ENCODE data around the gene SPRY1.

Gene SPRY1, protein sequence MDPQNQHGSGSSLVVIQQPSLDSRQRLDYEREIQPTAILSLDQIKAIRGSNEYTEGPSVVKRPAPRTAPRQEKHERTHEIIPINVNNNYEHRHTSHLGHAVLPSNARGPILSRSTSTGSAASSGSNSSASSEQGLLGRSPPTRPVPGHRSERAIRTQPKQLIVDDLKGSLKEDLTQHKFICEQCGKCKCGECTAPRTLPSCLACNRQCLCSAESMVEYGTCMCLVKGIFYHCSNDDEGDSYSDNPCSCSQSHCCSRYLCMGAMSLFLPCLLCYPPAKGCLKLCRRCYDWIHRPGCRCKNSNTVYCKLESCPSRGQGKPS

DNA sequence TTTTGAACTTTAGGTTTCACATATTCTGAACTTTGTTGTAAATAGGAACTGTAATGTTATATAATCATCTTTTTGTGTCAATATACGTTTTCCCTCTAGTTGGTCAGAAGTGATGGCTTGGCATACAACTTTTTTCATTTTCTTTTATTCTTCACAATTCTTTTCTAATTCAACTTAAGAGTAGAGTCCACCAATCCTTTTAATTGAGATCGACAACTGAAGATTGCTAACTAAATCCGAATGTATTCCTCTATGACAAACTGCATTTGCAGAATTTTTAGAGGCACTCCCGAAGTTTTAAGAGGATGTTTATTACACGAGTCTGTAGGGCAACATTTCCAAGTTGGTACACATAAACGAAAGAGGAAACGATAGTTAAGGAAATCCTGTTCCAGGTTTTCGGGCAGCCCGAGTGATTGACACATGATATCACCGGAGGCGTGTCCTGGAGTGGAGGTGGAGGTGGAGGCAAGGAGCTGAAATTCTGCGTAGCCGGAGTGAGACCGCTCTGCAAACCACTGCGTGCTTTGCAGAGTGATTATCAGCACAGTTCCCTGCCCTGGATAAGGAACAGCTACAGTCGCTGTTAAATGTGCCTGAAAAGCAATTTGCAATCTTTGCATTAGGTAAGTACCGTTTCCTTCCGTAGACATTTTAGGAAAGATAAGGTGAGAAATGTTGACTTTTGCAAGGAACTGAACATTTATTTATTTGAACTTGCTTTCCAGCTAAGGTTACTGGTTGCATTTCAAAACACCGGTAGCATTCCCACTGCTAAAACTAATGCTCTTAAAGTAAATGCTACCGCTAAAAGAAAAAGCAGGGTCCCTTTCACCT is at the start of gene SPRY1:
TSS of gene SPRY1 (plus strand) at position 489 of the 837 bp plus-strand sequence. CDS start 4,797 bp downstream, outside the sequence.
- peak; percentile 53 for DNase-seq (ENCODE audit: low read depth)

DNA sequence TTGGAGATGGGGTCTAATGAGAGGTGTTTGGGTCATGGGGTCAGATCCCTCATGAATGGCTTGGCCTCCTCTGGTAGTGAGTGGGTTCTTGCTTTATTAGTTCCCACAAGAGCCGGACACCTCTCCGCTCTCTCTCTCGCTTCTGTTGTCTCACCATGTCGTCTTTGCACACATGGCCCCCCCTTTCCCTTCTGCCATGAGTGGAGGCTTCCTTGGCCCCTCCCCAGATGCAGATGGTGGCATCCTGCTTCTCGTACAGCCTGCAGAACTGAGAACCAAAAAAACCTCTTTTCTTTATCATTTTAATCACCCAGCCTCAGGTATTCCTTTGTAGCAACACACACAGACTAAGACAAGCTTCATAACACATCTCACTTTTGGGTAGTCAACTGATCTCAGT is 49.6 kb upstream of the SPRY1 start:
- no peak for DNase-seq (ENCODE audit: low read depth)

DNA sequence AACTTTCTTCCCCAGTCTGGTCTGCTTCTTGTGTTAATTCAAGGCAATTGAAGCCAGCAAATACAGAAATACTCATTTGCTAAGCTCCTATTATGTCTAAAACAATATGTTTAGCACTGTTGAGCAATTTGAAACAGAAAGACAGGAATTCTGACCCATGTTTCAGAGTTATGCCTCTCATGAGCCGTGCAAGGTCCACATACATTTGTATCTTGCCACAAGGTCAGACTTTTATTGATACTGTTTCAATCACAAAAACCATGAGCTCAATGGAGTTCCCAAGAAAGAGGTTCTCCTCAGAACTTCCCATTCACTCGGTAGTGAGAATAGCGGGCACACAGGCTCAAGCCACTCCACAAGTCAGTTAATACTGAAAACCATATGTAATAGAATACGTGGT is 47.6 kb upstream of the SPRY1 start:
- no peak for DNase-seq (ENCODE audit: low read depth)

DNA sequence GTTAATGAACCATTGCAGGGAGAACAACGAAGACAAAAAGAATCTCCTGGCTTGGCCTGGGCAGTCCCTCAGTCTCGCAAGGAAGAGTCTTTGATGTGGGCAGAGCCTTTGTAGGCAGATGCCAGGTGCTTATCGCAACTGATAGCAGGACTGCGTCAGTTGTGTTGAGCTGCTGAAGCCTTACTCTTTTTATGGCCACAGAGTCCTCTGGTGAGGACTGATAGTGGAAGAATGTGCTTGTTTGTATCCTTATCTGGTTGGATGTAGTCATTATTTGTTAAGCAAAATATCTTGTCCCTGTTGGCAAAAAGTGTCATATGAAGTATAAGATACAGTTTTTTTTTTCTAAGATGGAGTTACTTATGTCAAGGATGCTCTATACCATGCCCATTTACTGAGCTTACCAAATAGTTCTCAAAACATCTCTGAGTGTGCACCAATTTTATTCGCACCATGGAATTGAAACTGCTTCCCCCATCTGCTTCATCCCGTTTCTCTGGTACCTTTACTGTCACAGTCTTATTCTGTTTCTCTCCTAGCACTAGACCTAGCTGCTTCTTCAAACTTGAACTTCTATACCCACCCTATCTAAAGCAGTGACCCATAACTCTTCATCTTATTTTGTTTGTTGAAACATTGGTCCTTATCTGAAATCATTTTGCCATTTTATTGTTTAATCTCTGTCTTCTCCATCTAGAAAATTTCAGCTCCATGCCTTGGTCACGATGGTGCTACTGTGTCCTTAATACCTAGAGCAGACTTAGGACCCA is 47.0 kb upstream of the SPRY1 start:
- DNase-seq (ENCODE audit: low read depth): no peak

DNA sequence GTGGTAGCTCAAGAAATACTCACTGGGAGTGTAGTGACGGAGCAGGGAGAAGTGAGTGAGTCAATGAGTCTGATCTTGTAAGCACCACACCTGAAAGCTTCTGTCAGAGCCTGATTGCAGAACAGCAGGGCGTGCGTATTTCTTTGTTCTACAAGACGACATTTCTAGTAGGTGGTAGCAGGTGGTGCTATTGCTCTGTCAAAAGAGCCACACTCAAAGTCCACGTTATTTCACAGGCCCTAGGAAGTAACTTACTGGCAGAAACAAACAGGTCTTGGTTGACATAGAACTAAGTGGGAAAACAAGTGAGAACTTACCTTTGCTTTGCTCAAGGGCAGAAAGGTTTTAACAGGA is 46.4 kb upstream of the SPRY1 start:
- DNase-seq (ENCODE audit: low read depth): no peak

DNA sequence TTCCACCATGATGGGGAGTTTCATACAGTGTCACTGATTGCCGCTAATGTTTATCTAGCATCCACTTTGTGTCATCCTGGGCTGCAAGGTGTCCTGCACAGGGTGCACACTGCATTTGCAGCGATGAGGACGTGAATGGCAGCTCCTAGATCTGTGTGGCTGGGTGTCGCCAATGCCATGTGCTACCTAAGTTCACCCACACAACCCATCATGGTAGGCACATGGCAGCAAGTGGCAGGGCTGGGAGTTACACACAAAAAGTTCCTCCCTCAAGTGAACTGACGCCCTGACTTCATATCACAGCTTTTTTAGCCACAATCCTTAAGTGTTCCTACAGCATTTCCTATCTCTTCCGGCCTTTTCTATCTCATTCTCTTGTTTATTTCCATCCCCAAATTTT is 45.9 kb upstream of the SPRY1 start:
- DNase-seq (ENCODE audit: low read depth): no peak

DNA sequence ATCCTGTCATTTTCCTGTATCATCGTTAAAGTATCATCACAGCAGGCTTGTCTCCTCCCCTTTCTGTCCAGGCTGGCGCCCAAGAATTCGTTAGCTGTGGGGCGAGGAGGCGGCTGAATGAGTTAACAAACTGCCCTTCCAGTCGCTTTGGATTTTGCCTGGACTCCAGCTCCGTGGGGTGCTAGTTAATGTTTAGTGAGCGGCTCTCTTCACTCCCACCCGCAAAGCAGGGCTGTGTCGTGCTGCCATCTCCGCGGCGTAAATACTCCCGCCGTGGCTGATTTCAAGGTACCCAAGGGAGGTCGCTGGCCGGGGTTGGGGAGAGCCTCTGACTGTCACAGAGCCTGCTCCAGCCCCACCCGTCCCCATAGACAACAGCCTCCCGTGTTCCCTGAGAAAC is 44.9 kb upstream of the SPRY1 start:
- DNase-seq (ENCODE audit: low read depth): no peak

DNA sequence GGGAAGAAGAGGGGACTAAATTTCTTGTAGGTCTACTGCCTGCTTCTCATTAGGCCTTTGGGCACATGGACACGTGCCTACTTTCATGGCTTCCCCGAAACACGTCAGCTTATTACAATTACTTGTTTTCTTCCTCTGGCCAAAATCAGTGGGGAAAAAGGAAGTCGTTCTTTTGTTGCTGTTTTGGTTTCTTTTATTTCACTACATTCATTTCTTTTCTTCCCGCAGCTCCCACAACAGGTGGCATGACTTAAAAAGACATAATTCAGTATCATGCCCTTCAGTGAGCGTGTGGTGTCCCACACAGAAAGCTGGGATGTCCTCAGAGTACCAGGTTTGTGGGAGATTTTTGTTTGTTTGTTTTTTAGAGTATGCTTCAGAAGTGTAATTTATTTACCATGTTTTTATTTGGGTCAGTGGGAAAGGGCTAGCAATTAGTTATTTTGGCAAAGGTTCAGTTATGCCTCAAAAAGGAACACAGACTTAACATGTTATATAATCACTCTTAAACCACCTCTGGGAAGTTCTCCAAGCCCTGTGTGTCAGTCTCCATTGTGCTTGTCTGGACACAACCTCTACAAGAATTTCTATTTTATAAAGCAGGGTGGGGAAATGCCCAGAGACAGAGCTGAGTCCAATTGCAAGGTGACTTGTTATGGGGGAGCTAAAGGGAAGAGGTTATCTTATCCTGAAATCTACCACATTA is 44.2 kb upstream of the SPRY1 start:
- DNase-seq (ENCODE audit: low read depth): no peak

DNA sequence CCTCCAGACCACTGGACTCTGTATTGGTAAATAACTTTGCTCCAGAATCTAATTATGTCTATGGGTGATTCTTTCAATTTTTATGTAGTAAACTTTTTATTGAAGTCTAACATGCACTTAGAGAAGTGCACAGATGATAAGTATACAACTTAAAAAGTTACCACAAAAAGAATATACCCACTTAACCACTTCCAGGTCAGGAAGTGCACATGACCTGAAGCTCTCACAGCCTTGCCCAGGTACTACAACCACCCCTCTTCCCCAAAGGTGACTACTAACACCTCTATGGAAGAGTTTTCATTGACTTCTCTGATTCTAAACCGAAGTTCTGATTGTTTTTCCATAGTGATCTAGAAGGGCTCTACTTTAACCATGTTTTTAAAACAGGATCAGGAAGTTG is 43.6 kb upstream of the SPRY1 start:
- no peak for DNase-seq (ENCODE audit: low read depth)

DNA sequence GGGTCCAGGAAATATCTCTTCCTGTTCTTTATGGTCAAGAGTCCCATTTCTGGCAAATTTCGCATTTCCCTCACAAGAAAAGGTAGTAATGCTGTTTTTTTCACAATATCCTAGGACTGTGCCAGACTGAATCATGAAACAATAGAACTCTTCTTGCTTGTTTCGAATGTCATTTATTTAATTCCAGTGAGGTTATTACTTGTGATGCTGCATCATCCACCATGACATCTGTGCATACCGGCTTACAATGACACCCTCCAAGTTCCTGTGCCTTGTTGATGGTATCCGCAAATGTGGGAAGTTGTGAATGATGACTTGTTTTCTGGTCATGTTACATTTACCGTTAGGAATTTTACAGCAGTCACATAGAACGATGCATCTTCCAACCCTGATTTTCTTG is 42.9 kb upstream of the SPRY1 start:
- DNase-seq (ENCODE audit: low read depth): no peak

DNA sequence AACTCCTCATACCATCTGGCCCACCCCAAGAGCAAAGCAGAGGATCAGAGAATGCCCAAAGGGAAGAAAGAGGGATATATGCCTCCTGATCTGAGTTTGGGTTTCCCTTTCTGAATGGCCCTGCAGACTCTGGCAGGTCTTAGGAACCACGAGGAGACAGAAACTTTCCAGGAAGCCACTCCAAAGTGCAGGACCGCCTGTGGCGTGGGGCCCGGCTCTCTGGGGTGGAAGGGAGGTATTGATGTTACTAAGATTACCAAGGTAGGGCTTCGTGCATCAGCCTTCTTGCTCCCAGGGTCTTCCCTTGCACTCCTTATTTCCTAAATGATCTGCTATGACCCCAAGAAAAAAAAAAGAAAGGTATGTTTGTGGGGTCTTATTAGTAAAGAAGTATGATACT is 41.9 kb upstream of the SPRY1 start:
- DNase-seq (ENCODE audit: low read depth): no peak

DNA sequence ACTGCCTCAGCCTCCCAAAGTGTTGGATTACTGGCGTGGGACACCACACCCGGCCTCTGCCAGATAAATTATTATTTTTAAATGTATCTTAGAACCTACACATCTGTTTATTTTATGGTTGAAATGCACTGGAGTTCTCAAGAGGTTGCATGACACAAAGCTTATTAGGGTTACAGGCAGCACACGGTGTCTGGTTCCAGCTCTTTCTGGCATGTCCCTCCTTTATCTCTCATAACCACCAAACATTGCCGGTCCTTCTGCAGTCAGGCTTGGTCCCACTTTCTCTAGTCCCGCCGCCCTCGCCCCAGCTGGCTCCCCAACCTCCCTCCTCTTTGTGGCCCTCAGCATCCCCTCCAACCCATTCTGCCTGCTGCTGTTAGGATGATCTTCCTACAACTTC is 39.7 kb upstream of the SPRY1 start:
- no peak for DNase-seq (ENCODE audit: low read depth)

DNA sequence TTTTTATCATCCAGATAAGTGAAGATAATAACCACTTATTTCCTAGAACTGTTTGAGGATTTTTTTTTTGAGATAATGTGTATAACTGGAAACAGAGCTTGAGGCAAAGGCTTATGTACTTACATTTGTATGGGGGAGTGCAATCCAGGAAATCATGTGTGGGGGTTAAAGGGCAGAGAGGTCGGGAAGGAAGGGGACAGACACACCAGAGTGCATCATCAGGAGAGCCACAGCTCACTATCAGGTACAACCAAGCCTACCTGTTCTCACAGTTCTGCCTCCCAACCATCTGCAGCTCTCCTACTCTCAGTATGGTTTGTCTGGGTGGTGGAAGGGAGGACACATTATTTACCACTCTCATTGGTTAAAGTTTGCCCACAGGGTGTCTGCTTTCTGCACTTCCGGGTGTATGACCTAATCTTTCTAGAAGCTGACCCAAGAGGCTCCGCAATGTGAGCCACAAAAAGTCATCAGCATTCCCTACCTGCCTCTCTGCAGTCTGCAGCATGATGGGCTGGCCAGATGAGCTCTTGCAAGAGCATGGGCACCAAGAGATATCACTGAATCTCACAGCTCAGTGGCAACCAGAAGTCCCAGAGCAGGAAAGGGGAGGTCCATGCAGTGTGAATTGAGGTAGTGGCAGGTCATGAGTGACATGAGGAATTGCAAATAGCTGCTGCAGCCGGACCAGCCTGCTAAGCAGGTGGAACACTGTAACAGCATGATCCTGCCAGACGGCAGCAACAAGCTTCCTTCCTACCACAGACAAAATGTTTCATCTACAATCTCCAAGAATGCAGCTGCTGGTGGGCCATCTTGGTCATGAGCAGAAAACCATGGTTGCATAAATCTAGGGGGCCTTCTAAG is 36.9 kb upstream of the SPRY1 start:
- no peak for DNase-seq (ENCODE audit: low read depth)

DNA sequence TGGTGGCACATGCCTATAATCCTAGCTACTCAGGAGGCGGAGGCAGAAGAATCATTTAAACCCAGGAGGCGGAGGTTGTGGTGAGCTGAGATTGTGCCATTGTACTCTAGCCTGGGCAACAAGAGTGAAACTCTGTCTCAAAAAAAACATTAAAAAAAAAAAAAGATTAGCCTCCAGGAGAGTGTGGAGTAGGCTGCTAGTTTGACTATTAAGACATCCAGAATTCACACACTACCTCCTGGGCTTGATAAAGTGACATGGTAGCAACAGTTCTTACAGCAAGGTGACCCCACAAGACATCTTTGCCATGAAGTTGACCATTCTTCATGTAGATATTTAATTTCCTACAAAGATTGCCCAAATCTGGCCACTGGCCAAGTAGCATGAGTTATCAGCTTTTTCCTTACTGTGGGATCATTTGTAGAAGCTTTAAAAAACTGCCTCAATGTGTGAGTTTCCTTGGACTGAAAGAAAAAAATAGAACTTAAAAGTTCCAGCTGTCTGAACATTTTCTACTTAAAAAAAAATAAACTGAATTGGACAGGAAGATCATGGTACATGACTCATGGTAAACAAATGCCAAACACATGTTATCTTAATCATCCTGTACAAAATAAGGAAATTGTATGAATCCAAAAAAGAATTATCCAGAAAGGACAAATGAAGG is 35.3 kb upstream of the SPRY1 start:
- DNase-seq (ENCODE audit: low read depth): no peak

DNA sequence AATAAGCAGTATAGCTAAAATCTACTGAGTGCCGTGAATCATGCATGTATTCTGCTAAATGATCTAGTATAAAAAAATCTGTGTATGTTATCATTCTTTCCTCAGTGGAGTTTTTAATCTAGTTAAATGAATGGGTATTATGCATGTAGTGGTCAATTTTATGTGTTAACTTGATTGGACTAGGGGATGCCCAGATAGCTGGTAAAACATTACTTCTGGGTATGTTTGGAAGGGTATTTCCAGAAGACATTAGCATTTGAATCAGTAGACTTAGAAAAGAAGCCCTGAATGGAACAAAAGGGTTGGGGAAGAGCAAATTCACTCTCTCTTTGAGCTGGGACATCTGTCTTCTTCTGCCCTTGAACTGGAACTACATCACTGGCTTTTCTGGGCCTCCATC is 34.5 kb upstream of the SPRY1 start:
- no peak for DNase-seq (ENCODE audit: low read depth)

DNA sequence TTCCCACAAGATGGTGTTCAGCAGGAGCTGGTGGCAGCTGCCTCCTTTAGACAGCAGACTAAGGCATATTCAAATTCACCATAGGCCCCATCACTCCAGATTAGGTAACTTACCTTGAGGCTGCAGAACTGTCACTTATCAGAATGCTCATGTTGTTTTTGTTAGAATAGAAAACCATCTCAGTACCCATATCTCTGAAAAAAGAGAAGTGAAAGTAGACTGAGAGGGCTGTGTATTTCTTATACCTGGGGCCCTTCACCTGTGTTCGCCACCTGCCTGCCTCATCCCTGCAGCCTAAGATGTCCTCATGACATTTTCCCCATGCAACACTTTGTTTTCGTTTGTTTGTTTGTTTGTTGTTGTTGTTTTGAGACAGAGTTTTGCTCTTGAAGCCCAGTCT is 32.9 kb upstream of the SPRY1 start:
- no peak for DNase-seq (ENCODE audit: low read depth)

DNA sequence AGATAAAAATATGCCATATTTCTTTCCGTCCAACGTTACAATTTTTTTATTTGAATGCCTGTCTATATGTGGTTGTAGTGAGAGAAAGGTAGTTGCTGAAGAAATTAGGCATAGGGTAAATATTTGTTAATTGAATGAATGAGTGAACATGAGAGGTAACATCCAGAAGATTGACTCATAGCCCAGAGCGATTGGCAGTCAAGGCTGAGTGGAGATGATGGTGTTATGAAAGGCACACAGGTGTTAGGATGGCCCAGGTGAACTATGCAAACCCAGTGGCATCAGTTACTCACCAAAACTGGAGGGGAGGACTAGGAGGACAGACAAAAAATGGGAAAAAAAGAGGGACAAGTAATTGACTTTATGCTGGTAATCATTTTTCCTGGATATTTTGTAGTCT is 31.7 kb upstream of the SPRY1 start:
- no peak for DNase-seq (ENCODE audit: low read depth)

DNA sequence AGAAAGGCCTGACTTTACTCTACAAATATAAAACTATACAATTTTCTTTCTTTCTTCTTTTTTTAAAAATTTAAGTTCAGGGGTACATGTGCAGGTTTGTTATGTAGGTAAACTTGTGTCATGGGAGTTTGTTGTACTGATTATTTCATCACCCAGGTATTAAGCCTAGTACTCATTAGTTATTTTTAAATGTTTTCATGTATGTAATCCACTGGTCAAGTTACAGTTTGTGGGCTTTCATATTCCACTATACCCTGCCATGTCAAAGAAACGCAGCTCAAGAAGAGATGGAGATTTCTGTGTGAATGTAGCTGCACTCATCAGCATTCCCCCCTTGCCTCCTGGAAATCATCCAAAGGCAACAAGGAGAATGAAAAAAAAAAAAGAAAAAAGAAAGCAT is 31.2 kb upstream of the SPRY1 start:
- no peak for DNase-seq (ENCODE audit: low read depth)

DNA sequence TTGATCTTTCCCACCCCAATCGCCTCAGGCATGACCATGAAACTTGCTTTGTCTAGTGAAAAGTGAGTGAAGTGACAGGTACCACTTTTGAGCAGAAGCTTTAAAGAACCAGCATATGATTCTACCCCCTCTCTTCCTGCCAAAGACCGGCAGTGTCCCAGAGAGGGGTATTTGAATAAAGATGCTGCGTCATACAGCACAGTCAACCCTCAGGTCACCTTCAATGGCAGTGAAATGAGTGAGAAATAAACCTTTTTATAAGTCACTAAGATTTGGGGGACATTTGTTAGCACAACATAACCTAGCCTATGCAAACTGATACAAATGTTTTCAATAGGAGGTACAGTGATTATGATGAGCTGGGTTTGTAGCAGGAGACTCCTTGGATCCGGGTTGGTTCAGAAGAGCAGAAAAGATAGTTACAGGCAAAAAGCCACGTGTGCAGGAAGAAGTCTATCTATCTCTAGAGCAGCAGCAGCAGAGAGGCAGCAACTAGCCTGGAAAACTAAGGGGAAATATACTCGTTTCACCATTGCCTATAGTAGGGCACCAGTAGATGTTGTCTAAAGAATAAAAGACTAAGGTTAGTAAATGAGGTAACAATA is 30.3 kb upstream of the SPRY1 start:
- DNase-seq (ENCODE audit: low read depth): no peak

DNA sequence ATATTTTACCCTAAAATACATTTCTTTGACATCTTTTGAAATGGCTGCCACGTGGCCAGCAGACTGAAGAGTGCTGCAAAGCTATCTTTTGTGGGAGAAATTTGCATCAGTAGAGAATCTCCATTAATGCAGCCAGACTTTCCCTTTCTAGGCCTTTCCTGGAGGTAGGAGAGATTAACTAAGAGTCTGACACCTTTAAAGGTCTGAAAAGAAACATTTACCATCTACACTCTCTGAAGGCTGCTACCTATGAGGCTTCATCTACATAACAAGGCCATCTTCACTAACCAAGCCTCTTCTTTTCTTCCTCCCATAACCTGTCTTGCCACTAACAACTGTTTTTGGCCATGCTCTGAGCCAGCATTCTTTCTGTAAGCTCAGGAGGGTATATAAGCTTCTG is 17.8 kb upstream of the SPRY1 start:
- DNase-seq (ENCODE audit: low read depth): no peak
